Putamen (tissue), 1 donor: ENCODE data around the gene SHC3.

Experiments
- DNase-seq: peaks from one replicate; pipeline ENCODE4 v3.0.0-alpha.2; 2016; ENCODE audit warnings: low spot score

Gene SHC3

GRCh38 chr9:89107406-89107805 is 71.2 kb downstream of the SHC3 start:
- DNase-seq, result no peak

GRCh38 chr9:89106224-89106851 is 72.3 kb downstream of the SHC3 start:
- DNase-seq, result no peak

GRCh38 chr9:89104821-89105220 is 73.8 kb downstream of the SHC3 start:
- no peak for DNase-seq

GRCh38 chr9:89097219-89097618 is 81.4 kb downstream of the SHC3 start:
- DNase-seq, result no peak

- DNase-seq, result no peak
These were observed 81.8 kb downstream of the SHC3 start for GRCh38 chr9:89096807-89097206.

GRCh38 chr9:89095761-89096528 is 82.7 kb downstream of the SHC3 start:
- no peak for DNase-seq

- DNase-seq, result no peak
These were observed 85.2 kb downstream of the SHC3 start for GRCh38 chr9:89093201-89093975.

- DNase-seq, result no peak
These were observed 89.4 kb downstream of the SHC3 start for GRCh38 chr9:89089176-89089575.

- no peak for DNase-seq
These were observed 95.0 kb downstream of the SHC3 start for GRCh38 chr9:89083626-89084025.

- DNase-seq, result no peak
These were observed 98.4 kb downstream of the SHC3 start for GRCh38 chr9:89080193-89080592.

GRCh38 chr9:89079391-89079790 is 99.2 kb downstream of the SHC3 start:
- no peak for DNase-seq

GRCh38 chr9:89078860-89079259 is 99.8 kb downstream of the SHC3 start:
- no peak for DNase-seq

GRCh38 chr9:89078421-89078820 is 100.2 kb downstream of the SHC3 start:
- no peak for DNase-seq

GRCh38 chr9:89077519-89077918 is 101.1 kb downstream of the SHC3 start:
- no peak for DNase-seq

- DNase-seq, result no peak
These were observed 105.2 kb downstream of the SHC3 start for GRCh38 chr9:89073397-89073796.

GRCh38 chr9:89071591-89071990 is 107.0 kb downstream of the SHC3 start:
- DNase-seq, result no peak

- no peak for DNase-seq
These were observed 111.8 kb downstream of the SHC3 start for GRCh38 chr9:89066835-89067234.

GRCh38 chr9:89065921-89066320 is 112.7 kb downstream of the SHC3 start:
- DNase-seq, result no peak

- no peak for DNase-seq
These were observed 117.8 kb downstream of the SHC3 start for GRCh38 chr9:89060790-89061189.

GRCh38 chr9:89059925-89060506 is 118.6 kb downstream of the SHC3 start:
- no peak for DNase-seq

- no peak for DNase-seq
These were observed 119.7 kb downstream of the SHC3 start for GRCh38 chr9:89058906-89059305.

- DNase-seq, result no peak
These were observed 123.6 kb downstream of the SHC3 start for GRCh38 chr9:89054865-89055495.
